ENCODE data around the gene IZUMO4.
A peak's percentile ranks its signal among the peaks of the same experiment; 100 is the strongest.

IZUMO4 gene

GRCh38 chr19:2059422-2060201, 37.1 kb upstream of the IZUMO4 start:
- no peak for DNase-seq

- no peak for DNase-seq
These were observed 35.7 kb upstream of the IZUMO4 start for GRCh38 chr19:2060884-2061494.

GRCh38 chr19:2061495-2062388, 35.0 kb upstream of the IZUMO4 start:
- peak; percentile 100 for DNase-seq

GRCh38 chr19:2062389-2062729, 34.4 kb upstream of the IZUMO4 start:
- DNase-seq: no peak

GRCh38 chr19:2062770-2063169, 33.9 kb upstream of the IZUMO4 start:
- DNase-seq: no peak

- DNase-seq: no peak
These were observed 32.9 kb upstream of the IZUMO4 start for GRCh38 chr19:2063824-2064223.

GRCh38 chr19:2064395-2064787, 32.3 kb upstream of the IZUMO4 start:
- no peak for DNase-seq

GRCh38 chr19:2064788-2065524, 31.8 kb upstream of the IZUMO4 start:
- no peak for DNase-seq

GRCh38 chr19:2070436-2070827, 26.3 kb upstream of the IZUMO4 start:
- no peak for DNase-seq

- DNase-seq: no peak
These were observed 25.6 kb upstream of the IZUMO4 start for GRCh38 chr19:2070986-2071673.

GRCh38 chr19:2072757-2073551, 23.8 kb upstream of the IZUMO4 start:
- no peak for DNase-seq

- no peak for DNase-seq
These were observed 20.2 kb upstream of the IZUMO4 start for GRCh38 chr19:2076526-2076944.

GRCh38 chr19:2077398-2077797, 19.3 kb upstream of the IZUMO4 start:
- no peak for DNase-seq

GRCh38 chr19:2077833-2078619, 18.7 kb upstream of the IZUMO4 start:
- no peak for DNase-seq

- DNase-seq: no peak
These were observed 17.4 kb upstream of the IZUMO4 start for GRCh38 chr19:2079076-2079864.

GRCh38 chr19:2079865-2080301, 16.8 kb upstream of the IZUMO4 start:
- DNase-seq: no peak

- DNase-seq: no peak
These were observed 16.3 kb upstream of the IZUMO4 start for GRCh38 chr19:2080336-2080988.

GRCh38 chr19:2081873-2082810, 14.6 kb upstream of the IZUMO4 start:
- DNase-seq: peak; percentile 77
